ELF-1 (cell line): Measurements from ENCODE around the gene LETM1.

Experiments used
- DNase-seq: peaks from one replicate; pipeline ENCODE4 v3.0.0-alpha.2; 2016; ENCODE audit warnings: low read depth, low spot score

Gene LETM1

GRCh38 chr4:1795299-1796195, 60.4 kb downstream of the LETM1 start:
- DNase-seq = no peak

GRCh38 chr4:1794809-1795298, 61.1 kb downstream of the LETM1 start:
- peak; percentile 75 for DNase-seq

DNA sequence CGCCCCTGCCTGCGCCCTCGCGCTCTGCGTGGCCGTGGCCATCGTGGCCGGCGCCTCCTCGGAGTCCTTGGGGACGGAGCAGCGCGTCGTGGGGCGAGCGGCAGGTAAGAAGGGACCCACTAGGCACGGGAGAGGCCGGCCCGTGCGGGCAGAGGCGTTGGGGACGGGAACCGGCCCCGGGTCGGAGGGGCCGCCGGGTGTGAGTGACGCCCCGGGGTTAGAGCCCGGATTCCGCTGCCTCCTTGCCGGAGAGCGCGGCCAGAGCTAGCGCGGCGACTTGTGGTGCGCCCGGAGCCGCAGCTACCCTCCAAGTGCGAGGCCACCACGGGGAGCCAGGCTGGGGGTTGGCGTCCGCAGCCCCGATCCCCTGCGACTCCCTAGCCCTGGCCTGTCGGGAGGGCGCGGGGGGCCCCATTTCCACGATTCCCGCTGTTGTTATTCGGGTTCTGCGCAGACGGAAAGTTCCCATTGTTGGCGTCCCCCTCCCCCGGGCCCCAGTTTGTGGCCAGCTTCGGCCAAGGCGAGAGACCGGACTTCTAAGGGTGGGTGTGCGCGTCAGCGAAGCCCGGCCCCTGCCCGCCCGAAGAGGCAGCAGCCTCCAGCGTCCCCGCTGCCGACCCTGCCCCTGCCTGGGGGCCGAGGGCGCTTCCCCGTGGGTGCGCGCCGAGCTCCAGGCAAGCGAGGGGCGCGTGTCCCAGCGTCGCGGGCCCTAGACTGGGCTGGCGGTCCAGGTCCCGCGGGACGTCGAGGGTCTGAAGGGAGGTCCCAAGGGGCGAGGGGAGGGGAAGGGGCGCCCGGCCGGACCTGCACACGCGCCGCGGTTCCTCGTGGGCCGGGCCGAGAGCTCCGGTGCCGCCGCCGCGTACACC, 61.8 kb downstream of the LETM1 start:
- DNase-seq = peak; percentile 58

GRCh38 chr4:1793496-1793840, 62.5 kb downstream of the LETM1 start:
- no peak for DNase-seq

DNA sequence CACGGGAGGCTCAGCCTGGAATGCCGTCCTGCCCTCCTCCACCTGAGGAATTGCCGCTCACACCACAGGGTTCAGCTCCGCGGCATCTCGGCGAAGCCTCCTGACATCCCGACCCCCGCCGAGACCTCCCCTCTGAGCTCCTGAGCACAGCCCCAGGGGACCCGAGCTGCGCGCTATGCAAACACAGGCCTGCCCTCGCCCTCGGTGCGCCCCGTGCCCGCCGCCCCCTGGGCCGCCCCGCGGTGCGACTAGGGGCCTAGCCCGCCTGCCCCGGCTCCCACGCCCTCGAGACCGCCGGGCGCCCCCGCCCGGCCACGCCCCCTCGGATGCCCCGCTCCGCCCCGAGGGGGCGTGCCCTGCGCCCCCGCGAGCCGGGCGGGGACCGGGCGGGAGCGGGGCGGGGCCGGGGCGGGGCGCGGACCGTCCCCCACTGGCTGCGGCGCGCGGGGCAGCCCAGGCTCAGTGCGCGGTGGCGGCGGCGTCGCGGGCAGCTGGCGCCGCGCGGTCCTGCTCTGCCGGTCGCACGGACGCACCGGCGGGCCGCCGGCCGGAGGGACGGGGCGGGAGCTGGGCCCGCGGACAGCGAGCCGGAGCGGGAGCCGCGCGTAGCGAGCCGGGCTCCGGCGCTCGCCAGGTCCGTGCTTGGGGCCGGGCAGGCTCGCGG, 63.0 kb downstream of the LETM1 start, which contains the start of gene FGFR3:
Gene FGFR3, plus strand, starts transcription at position 462 of the 664 bp plus-strand sequence. CDS start 642 bp downstream, outside the sequence.
- peak; percentile 91 for DNase-seq

GRCh38 chr4:1792158-1792831, 63.7 kb downstream of the LETM1 start:
- DNase-seq = no peak

GRCh38 chr4:1790005-1790404, 66.0 kb downstream of the LETM1 start:
- DNase-seq = no peak

DNA sequence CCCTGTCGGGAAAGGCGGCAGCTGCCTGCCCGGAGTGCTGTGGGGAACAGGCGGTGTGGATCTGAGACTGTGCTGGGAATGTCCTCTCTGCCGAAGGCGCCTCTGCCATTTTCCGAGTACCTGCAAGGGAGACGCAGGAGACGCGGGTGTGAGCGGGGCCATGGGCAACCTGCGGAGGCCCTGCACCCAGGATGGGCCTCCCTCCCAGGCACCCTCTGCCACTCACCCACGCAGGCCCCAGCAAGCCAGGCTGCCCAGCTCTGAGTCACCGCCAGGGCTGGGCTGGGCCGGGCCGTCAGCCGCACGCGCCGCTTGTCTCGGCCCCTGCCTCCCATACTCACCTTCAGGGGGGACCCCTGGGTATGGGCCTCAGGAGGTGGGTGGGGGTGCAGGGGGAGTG, 66.4 kb downstream of the LETM1 start:
- no peak for DNase-seq

GRCh38 chr4:1788254-1788973, 67.5 kb downstream of the LETM1 start:
- no peak for DNase-seq

DNA sequence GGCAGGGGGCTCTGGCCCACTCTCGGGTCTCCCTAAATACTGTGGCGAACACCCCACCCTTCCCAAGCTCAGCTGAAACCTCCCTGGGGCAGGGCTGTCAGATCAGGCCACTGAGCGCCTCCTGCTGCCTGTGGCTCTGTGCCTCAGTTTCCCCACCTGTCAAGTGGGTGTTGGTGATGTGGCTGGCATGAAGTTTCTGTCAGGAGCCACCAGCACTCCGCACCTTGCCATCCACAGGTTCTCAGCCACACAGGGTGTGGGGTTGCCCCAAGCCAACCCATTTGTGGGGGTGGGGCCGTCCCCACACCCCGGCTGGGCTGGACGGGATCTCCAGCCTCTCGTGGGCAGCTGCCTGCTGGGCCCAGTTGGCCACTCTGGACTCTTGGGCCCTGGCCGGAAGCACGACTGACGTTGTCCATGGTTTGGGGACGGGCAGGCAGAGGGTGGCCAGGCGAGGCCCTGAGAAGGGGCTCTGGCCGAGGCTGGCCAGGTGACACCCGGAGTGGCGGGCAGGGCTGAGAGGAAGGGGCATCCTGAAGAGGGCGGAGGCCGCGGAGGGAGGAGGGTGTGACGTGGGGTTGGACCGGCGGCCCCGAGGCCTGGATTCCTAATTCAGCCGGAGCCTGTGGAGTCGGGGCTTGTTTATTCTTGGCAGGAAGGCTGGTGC, 68.4 kb downstream of the LETM1 start:
- DNase-seq = no peak

DNA sequence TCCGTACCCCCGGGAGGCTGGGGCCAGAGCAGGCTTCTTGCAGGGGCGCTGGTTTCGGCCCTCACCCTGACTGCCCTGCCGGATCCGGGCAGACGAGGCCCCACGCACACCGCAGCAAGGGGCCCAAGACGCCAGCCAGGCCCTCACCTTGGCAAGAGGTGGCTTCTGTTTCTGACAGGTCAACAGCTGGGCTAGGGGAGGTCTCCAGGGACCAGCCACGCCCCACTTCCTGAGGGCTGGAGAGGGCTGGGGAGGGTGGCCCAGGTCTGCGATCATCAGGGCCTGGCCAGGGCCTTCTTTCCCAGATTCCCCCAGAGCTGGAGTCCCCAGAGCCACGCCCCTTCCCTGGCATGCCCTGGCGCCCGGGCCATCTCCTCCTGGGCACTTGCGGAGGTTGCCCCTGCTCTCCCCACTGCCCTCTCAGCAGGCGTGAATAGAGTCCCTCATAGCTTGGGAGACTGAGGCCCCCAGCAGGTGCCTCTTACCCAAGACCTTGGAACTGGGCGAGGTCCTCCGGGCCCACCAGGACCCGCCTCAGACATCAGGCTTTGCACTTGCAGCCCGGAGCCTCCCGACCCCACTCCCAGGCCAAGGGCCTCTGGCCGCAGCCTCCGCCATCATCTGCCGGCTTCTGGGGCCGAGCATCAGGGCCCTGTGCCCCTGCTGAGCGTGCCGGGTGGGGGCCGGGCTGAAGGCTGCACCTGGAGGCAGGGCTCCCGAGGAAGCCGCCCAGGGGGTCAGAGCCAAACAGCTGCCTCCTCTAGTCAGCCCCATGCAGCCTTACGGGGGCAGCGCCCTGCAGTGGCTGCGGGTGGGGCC, 69.2 kb downstream of the LETM1 start:
- no peak for DNase-seq

DNA sequence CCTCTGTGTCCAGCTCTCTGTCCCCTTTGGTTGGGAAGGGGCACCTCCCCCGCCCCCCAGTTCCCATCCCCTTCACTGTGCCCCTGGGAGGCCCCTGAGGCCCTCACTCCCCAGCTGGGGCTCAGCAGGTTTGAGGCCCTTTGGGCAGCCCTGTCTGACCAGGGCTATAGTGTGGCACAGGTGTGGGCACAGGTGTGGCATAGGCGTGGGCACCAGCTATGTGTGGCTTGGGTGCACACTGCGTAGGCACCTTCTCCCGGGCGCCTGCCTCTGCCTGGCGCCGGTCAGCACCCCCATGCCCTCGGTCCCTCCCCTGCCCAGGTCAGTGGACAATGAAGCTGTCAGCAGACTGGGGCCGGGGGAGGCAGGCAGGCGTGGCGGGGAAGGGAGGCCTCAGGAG, 70.4 kb downstream of the LETM1 start:
- no peak for DNase-seq

GRCh38 chr4:1784789-1785591, 71.0 kb downstream of the LETM1 start:
- peak; percentile 83 for DNase-seq

DNA sequence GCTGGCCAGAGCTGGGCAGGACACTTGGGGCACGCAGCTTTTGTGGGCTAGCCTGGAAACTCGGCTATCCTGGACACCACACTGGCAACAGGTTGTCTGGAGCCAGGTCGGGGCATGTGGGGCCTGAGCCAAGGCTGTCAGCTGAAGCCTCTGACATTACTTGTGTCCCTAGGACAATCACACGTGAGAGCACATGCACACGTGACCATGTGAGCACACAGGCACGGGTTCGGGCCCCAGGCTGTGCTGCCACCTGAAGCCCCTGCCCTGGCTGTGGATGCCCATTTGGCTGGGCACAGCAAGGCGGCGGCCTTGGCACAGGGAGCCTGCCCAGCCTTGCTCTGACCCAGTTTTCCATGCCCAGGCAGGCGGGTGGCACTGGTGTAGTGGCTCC, 71.6 kb downstream of the LETM1 start:
- DNase-seq = no peak

DNA sequence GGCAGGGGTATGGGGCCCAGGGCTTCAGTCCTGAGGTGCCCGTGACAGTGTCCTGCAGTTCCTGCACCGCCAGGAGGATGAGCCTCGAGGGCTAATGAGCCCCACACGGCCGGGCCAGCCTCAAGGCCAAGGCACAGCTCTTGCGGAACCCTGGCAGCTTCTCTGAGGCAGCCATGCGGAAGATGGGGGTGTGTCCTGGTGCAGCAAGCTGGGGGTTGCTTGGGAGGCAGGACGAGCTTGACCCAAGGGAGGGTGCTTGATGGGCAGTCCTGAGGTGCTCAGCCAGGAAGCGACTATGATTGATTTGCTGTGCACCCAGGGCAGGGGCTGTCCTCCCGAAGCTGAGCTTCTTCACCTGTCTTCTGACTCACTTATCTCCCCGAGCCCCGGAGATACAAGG, 72.0 kb downstream of the LETM1 start:
- DNase-seq = no peak

- DNase-seq = no peak
These were observed 72.9 kb downstream of the LETM1 start for GRCh38 chr4:1783015-1783414.

GRCh38 chr4:1780435-1780834, 75.5 kb downstream of the LETM1 start:
- DNase-seq = no peak

GRCh38 chr4:1779588-1780382, 76.2 kb downstream of the LETM1 start:
- DNase-seq = no peak
